CD14-positive monocyte (primary cell): Measurements from ENCODE around the gene B3GNT2. TPM values are rescaled to one million over a fixed set of nuclear protein-coding genes. Genes with fewer than 3 reads are reported as not detected.

Source experiments
- DNase-seq, 3 donors: peaks; one replicate each; pipeline ENCODE4 v3.0.0-alpha.2; 2011 to 2022
- H2AFZ ChIP-seq: 2 replicates; pipeline ENCODE4 v1.6.0; 2012; ENCODE audit warnings: mild to moderate bottlenecking, low read depth, low read length, inconsistent platforms; ENCODE audit not compliant: insufficient read depth, poor library complexity, severe bottlenecking
- H3K27ac ChIP-seq, 2 donors: 1 replicate in 1 of 2; 2 replicates in 1 of 2; pipeline ENCODE4 v1.5.1; 2012 to 2013; ENCODE audit warnings: low read length in 2 of 2, control low read depth in 1 of 2, inconsistent platforms in 1 of 2, low read depth in 1 of 2, mild to moderate bottlenecking in 1 of 2
- H3K27me3 ChIP-seq, 2 donors: one replicate each; pipeline versions ENCODE4 v1.6.0 to v1.6.1; 2011 to 2013; ENCODE audit warnings: low read length in 2 of 2; ENCODE audit not compliant: control insufficient read depth in 2 of 2, insufficient read depth in 2 of 2
- H3K36me3 ChIP-seq, 2 donors: replicated peaks in 1 of 2; 1 replicate in 1 of 2; 2 replicates in 1 of 2; pipeline versions ENCODE4 v1.5.1 to v1.6.1; 2012 to 2013; ENCODE audit warnings: low read length in 2 of 2, control low read depth in 1 of 2, inconsistent platforms in 1 of 2, mild to moderate bottlenecking in 1 of 2; ENCODE audit not compliant: insufficient read depth in 2 of 2, control insufficient read depth in 1 of 2
- H3K4me1 ChIP-seq, 2 donors: 1 replicate in 1 of 2; 2 replicates in 1 of 2; pipeline versions ENCODE4 v1.5.1 to v1.6.1; 2012 to 2013; ENCODE audit warnings: low read length in 2 of 2, control low read depth in 1 of 2, inconsistent platforms in 1 of 2, mild to moderate bottlenecking in 1 of 2, moderate library complexity in 1 of 2; ENCODE audit not compliant: insufficient read depth in 2 of 2, control insufficient read depth in 1 of 2
- H3K4me2 ChIP-seq: replicated peaks from 2 replicates; pipeline ENCODE3; 2012; ENCODE audit warnings: low read length, moderate library complexity, mild to moderate bottlenecking; ENCODE audit not compliant: poor library complexity, severe bottlenecking; ENCODE audit errors: extremely low read depth
- H3K4me3 ChIP-seq, 3 experiments: fragments of 200-600 bp in 1 of 3; sonication (generic) in 1 of 3; replicated peaks in 1 of 3; 1 replicate in 2 of 3; 2 replicates in 1 of 3; pipeline ENCODE4 v1.5.1; 2011 to 2013; ENCODE audit warnings: low read length in 3 of 3, mild to moderate bottlenecking in 3 of 3, control low read depth in 2 of 3, low read depth in 2 of 3, inconsistent platforms in 1 of 3, moderate library complexity in 1 of 3
- H3K79me2 ChIP-seq: 2 replicates; pipeline ENCODE4 v1.6.0; 2012; ENCODE audit warnings: mild to moderate bottlenecking, control low read depth, inconsistent platforms, low read length, moderate library complexity; ENCODE audit not compliant: insufficient read depth
- H3K9ac ChIP-seq: 2 replicates; pipeline ENCODE4 v1.6.0; 2017; ENCODE audit warnings: low read length, mild to moderate bottlenecking; ENCODE audit not compliant: insufficient read depth, poor library complexity, severe bottlenecking
- H3K9me3 ChIP-seq, 2 donors: replicated peaks in 1 of 2; 1 replicate in 1 of 2; 2 replicates in 1 of 2; pipeline versions ENCODE4 v1.5.1 to v1.6.1; 2012 to 2013; ENCODE audit warnings: low read length in 2 of 2, control low read depth in 1 of 2; ENCODE audit not compliant: control insufficient read depth in 1 of 2, insufficient read depth in 1 of 2
- H4K20me1 ChIP-seq: 2 replicates; pipeline ENCODE4 v1.6.0; 2012; ENCODE audit warnings: mild to moderate bottlenecking, low read length, control low read depth, moderate library complexity; ENCODE audit not compliant: insufficient read depth
- H3K27ac Mint-ChIP-seq, 7 donors: one replicate each; pipeline ENCODE4 v1.8.0; 2020; ENCODE audit warnings: mild to moderate bottlenecking in 7 of 7, mixed read lengths in 7 of 7, moderate library complexity in 6 of 7, inconsistent platforms in 2 of 7
- H3K27me3 Mint-ChIP-seq, 3 donors: one replicate each; pipeline ENCODE4 v1.8.0; 2021 to 2022; ENCODE audit warnings: low read depth in 3 of 3, mild to moderate bottlenecking in 3 of 3, mixed read lengths in 3 of 3, moderate library complexity in 3 of 3, inconsistent platforms in 1 of 3
- H3K36me3 Mint-ChIP-seq, 2 donors: one replicate each; pipeline ENCODE4 v1.8.0; 2020; ENCODE audit warnings: mixed read lengths in 2 of 2, inconsistent platforms in 1 of 2, mild to moderate bottlenecking in 1 of 2
- H3K4me1 Mint-ChIP-seq: one replicate; pipeline ENCODE4 v1.8.0; 2020; ENCODE audit warnings: mild to moderate bottlenecking, mixed read lengths
- H3K4me3 Mint-ChIP-seq, 2 donors: one replicate each; pipeline ENCODE4 v1.8.0; 2020; ENCODE audit warnings: mild to moderate bottlenecking in 2 of 2, mixed read lengths in 2 of 2, moderate library complexity in 1 of 2
- H3K9me3 Mint-ChIP-seq, 7 donors: one replicate each; pipeline ENCODE4 v1.8.0; 2020 to 2022; ENCODE audit warnings: mixed read lengths in 7 of 7, mild to moderate bottlenecking in 6 of 7, moderate library complexity in 6 of 7, inconsistent platforms in 2 of 7
- CTCF ChIP-seq: fragments of 200-600 bp; IDR thresholded peaks from one replicate; pipeline ENCODE4 v1.8.0; 2022; ENCODE audit warnings: antibody characterized with exemption, mild to moderate bottlenecking
- WGBS: methylation state at CpG from one replicate; pipeline ENCODE4 v1.1.5; 2013; ENCODE audit warnings: missing lambda C conversion rate; ENCODE audit not compliant: insufficient coverage; 5-methylcytosine and 5-hydroxymethylcytosine counted together
- intact Hi-C, 2 donors: fragments of 100-400 bp; cut with micrococcal nuclease; formaldehyde crosslinking; loops; one replicate each; pipeline versions ENCODE4 v1.15.0 to v1.15.1; 2023
- polyA plus RNA-seq, 3 donors: library from polyadenylated mRNA; depleted of rRNA in 1 of 3; unstranded in 2 of 3; stranded (reverse) in 1 of 3; fragments of 300-500 nt in 2 of 3; fragments of >200 nt in 1 of 3; fragmentation: Illumina TruSeq in 2 of 3; gene quantifications; 1 replicate in 2 of 3; 2 replicates in 1 of 3; pipeline ENCODE4 v1.2.3, GENCODE V29; 2012 to 2021

The B3GNT2 gene
- polyA plus RNA-seq, 3 donors: 15.9 to 34.7 (median 18.5) TPM

GRCh38 chr2:62205554-62205953, 9.6 kb downstream of the B3GNT2 start:
- peaks cover 10 to 19% of the 10 kb centered on the region in 2 donors for H3K36me3 Mint-ChIP-seq
- peak overlapping the region in 1 of 2 donors; percentile 59 for H3K27ac ChIP-seq
- H3K9me3 ChIP-seq: no peaks in the 10 kb centered on the region
- H3K9ac ChIP-seq: no peak overlapping the region
- peaks cover 100% of the 10 kb centered on the region for H3K79me2 ChIP-seq
- H3K4me3 ChIP-seq: no peak overlapping the region
- H3K4me1 Mint-ChIP-seq: peaks cover 76% of the 10 kb centered on the region
- no peak overlapping the region for H2AFZ ChIP-seq
- H3K4me2 ChIP-seq: no peak overlapping the region
- WGBS: 100% methylated on average over 6 of the region's 6 CpGs
- H3K27me3 ChIP-seq: no peaks in the 10 kb centered on the region
- no peak for DNase-seq
- no peaks in the 10 kb centered on the region for H3K9me3 Mint-ChIP-seq
- H3K4me3 Mint-ChIP-seq: no peak overlapping the region
- intact Hi-C loops: no loop called here
- H4K20me1 ChIP-seq: peaks cover 100% of the 10 kb centered on the region
- no peak for TF ChIP-seq CTCF
- no peaks in the 10 kb centered on the region for H3K27me3 Mint-ChIP-seq
- H3K36me3 ChIP-seq: peaks cover 0 to 17% of the 10 kb centered on the region in 2 donors
- H3K27ac Mint-ChIP-seq: peak overlapping the region in 4 of 7 donors; percentile 52 to 83 (median 58)
- H3K4me1 ChIP-seq: peaks cover 37 to 53% of the 10 kb centered on the region in 2 donors

GRCh38 chr2:62206024-62206423, 10.1 kb downstream of the B3GNT2 start:
- peaks cover 10 to 19% of the 10 kb centered on the region in 2 donors for H3K36me3 Mint-ChIP-seq
- peak overlapping the region in 5 of 7 donors; percentile 35 to 83 (median 55) for H3K27ac Mint-ChIP-seq
- Histone ChIP-seq H3K4me1 (peaks cover 33 to 48% of the 10 kb centered on the region in 2 donors), H3K9ac (no peak overlapping the region), H2AFZ (no peak overlapping the region), H3K79me2 (peaks cover 100% of the 10 kb centered on the region), H3K9me3 (no peaks in the 10 kb centered on the region), H3K36me3 (peaks cover 0 to 17% of the 10 kb centered on the region in 2 donors), H3K27me3 (no peaks in the 10 kb centered on the region), H3K27ac (peak overlapping the region in 1 of 2 donors; percentile 59), H3K4me2 (no peak overlapping the region), H3K4me3 (no peak overlapping the region), H4K20me1 (peaks cover 100% of the 10 kb centered on the region)
- H3K27me3 Mint-ChIP-seq: no peaks in the 10 kb centered on the region
- H3K9me3 Mint-ChIP-seq: no peaks in the 10 kb centered on the region
- peaks cover 75% of the 10 kb centered on the region for H3K4me1 Mint-ChIP-seq
- no peak for TF ChIP-seq CTCF
- 100% methylated on average over 2 of the region's 5 CpGs for WGBS
- DNase-seq: no peak
- intact Hi-C loops: no loop called here
- H3K4me3 Mint-ChIP-seq: no peak overlapping the region
